Keratinocyte (primary cell): ENCODE measurements around the gene KLF8. TPM values are rescaled to one million over a fixed set of nuclear protein-coding genes. Genes with fewer than 3 reads are reported as not detected.

ENCODE experiments used
- DNase-seq: peaks from one replicate; pipeline ENCODE4 v3.0.0-alpha.2; 2011; ENCODE audit warnings: low read depth, missing footprints, low spot score
- FAIRE-seq: peaks from 2 replicates; lab custom pipeline; 2011; peaks lifted over from hg19 to GRCh38; lab: Jason Lieb, UNC
- H2AFZ ChIP-seq: 2 replicates; pipeline ENCODE4 v1.6.0; 2012; ENCODE audit warnings: low read length, control low read depth, inconsistent platforms; ENCODE audit not compliant: control insufficient read depth
- H3K27ac ChIP-seq: 2 replicates; pipeline ENCODE4 v1.5.1; 2011; ENCODE audit warnings: low read length; ENCODE audit not compliant: control insufficient read depth, insufficient read depth
- H3K27me3 ChIP-seq: 3 replicates; pipeline ENCODE4 v1.6.0; 2011; ENCODE audit warnings: low read length; ENCODE audit not compliant: control insufficient read depth, insufficient read depth; ENCODE audit errors: extremely low read depth
- H3K36me3 ChIP-seq, 2 experiments: 2 replicates in 1 of 2; 3 replicates in 1 of 2; pipeline ENCODE4 v1.5.1; 2011; ENCODE audit warnings: low read length in 2 of 2, mild to moderate bottlenecking in 1 of 2; ENCODE audit not compliant: control insufficient read depth in 2 of 2, insufficient read depth in 2 of 2; ENCODE audit errors: extremely low read depth in 1 of 2
- H3K4me1 ChIP-seq: 3 replicates; pipeline ENCODE4 v1.5.1; 2011; ENCODE audit warnings: low read length; ENCODE audit not compliant: control insufficient read depth, insufficient read depth; ENCODE audit errors: extremely low read depth
- H3K4me2 ChIP-seq: 3 replicates; pipeline ENCODE4 v1.6.0; 2011; ENCODE audit warnings: low read depth, low read length; ENCODE audit not compliant: control insufficient read depth, insufficient read depth; ENCODE audit errors: extremely low read depth
- H3K4me3 ChIP-seq, 3 experiments: fragments of 200-600 bp in 1 of 3; sonication (generic) in 1 of 3; 2 replicates in 2 of 3; 3 replicates in 1 of 3; pipeline ENCODE4 v1.5.1; 2011 to 2016; ENCODE audit warnings: low read length in 3 of 3, mild to moderate bottlenecking in 3 of 3, control low read depth in 2 of 3, inconsistent platforms in 1 of 3, low read depth in 1 of 3, mixed read lengths in 1 of 3, mixed run types in 1 of 3, moderate library complexity in 1 of 3; ENCODE audit not compliant: control insufficient read depth in 2 of 3, insufficient read depth in 2 of 3; ENCODE audit errors: extremely low read depth in 1 of 3
- H3K79me2 ChIP-seq: 2 replicates; pipeline ENCODE4 v1.6.0; 2012; ENCODE audit warnings: low read length; ENCODE audit not compliant: control insufficient read depth, insufficient read depth
- H3K9ac ChIP-seq: 3 replicates; pipeline ENCODE4 v1.6.0; 2011; ENCODE audit warnings: low read length; ENCODE audit not compliant: control insufficient read depth, insufficient read depth; ENCODE audit errors: extremely low read depth
- H3K9me1 ChIP-seq: 3 replicates; pipeline ENCODE4 v1.6.0; 2011; ENCODE audit warnings: low read length; ENCODE audit not compliant: control insufficient read depth, insufficient read depth; ENCODE audit errors: extremely low read depth
- H3K9me3 ChIP-seq: 2 replicates; pipeline ENCODE4 v1.5.1; 2012; ENCODE audit warnings: low read depth, low read length; ENCODE audit not compliant: control insufficient read depth
- H4K20me1 ChIP-seq: 3 replicates; pipeline ENCODE4 v1.6.0; 2011; ENCODE audit warnings: low read length; ENCODE audit not compliant: control insufficient read depth, insufficient read depth; ENCODE audit errors: extremely low read depth
- CTCF ChIP-seq, 3 experiments: IDR thresholded peaks in 1 of 3; conservative IDR thresholded peaks in 1 of 3; optimal IDR thresholded peaks in 1 of 3; 2 replicates in 2 of 3; 3 replicates in 1 of 3; pipeline versions ENCODE3 to v1.5.1; 2011; ENCODE audit warnings: low read length in 3 of 3, mild to moderate bottlenecking in 3 of 3, moderate library complexity in 2 of 3, control low read depth in 1 of 3, inconsistent platforms in 1 of 3; ENCODE audit not compliant: insufficient read depth in 2 of 3; ENCODE audit errors: extremely low read depth in 1 of 3
- EZH2 ChIP-seq: IDR thresholded peaks from one replicate; pipeline ENCODE4 v1.6.1; 2012; ENCODE audit warnings: inconsistent platforms, mild to moderate bottlenecking, low read length, moderate library complexity
- dilution Hi-C: fragments of 300-500 bp; cut with MboI; formaldehyde crosslinking; loops from one replicate; pipeline ENCODE4 v1.7.0; 2020; ENCODE audit warnings: low sequenced_read_pairs; ENCODE audit not compliant: extremely low pct_ligation_motif_present
- polyA plus RNA-seq, 5 experiments: library from polyadenylated mRNA; depleted of rRNA in 3 of 5; stranded (reverse) in 3 of 5; stranded (forward) in 1 of 5; unstranded in 1 of 5; fragments of >200 nt; gene quantifications; 1 replicate in 1 of 5; 2 replicates in 3 of 5; 3 replicates in 1 of 5; pipeline versions ENCODE4 v1.2.1 to v1.2.3, GENCODE V29; 2011 to 2012; ENCODE audit warnings: missing spikeins in 2 of 5, low read depth in 1 of 5, low replicate concordance in 1 of 5

Gene KLF8
- polyA plus RNA-seq, 1 donor (not counting 4 experiments of a cell fraction or from before 2014, with no cell fraction given), result 17.0 TPM

GRCh38 chrX:56228914-56229313, 3.2 kb upstream of the KLF8 start:
- FAIRE-seq, result no peak
- Histone ChIP-seq H3K4me1 (no peaks in the 10 kb centered on the region), H3K9me1 (no peaks in the 10 kb centered on the region), H2AFZ (no peak overlapping the region), H3K27ac (no peak overlapping the region), H3K9ac (no peak overlapping the region), H3K4me2 (no peak overlapping the region), H3K36me3 (no peaks in the 10 kb centered on the region), H3K9me3 (no peaks in the 10 kb centered on the region), H3K79me2 (no peaks in the 10 kb centered on the region), H3K4me3 (no peak overlapping the region), H4K20me1 (no peaks in the 10 kb centered on the region), H3K27me3 (no peaks in the 10 kb centered on the region)
- no peak for DNase-seq
- dilution Hi-C loops, result no loop called here
- TF ChIP-seq CTCF (optimal IDR thresholded peaks at IDR 0.05 in 1 of 3, IDR thresholded peaks at IDR 0.05 in 1 of 3, conservative IDR thresholded peaks at IDR 0.05 in 1 of 3; ENCODE audit: extremely low read depth in 1 of 3, insufficient read depth in 2 of 3, low read length in 3 of 3), result no peak
- no peak for TF ChIP-seq EZH2

- H3K9me3 ChIP-seq, result no peaks in the 10 kb centered on the region
- no peak overlapping the region for H3K9ac ChIP-seq
- H3K27ac ChIP-seq, result no peak overlapping the region
- H2AFZ ChIP-seq, result peak overlapping the region; percentile 7
- DNase-seq (no peak), FAIRE-seq (no peak)
- peaks cover 0 to 1% of the 10 kb centered on the region in 2 experiments for H3K36me3 ChIP-seq
- dilution Hi-C loops, result no loop called here
- H3K27me3 ChIP-seq, result no peaks in the 10 kb centered on the region
- H3K4me3 ChIP-seq, result no peak overlapping the region
- no peak for TF ChIP-seq CTCF (optimal IDR thresholded peaks at IDR 0.05 in 1 of 3, IDR thresholded peaks at IDR 0.05 in 1 of 3, conservative IDR thresholded peaks at IDR 0.05 in 1 of 3; ENCODE audit: extremely low read depth in 1 of 3, insufficient read depth in 2 of 3, low read length in 3 of 3)
- TF ChIP-seq EZH2, result no peak
- H3K4me1 ChIP-seq, result peaks cover 3% of the 10 kb centered on the region
- no peaks in the 10 kb centered on the region for H3K79me2 ChIP-seq
- no peaks in the 10 kb centered on the region for H3K9me1 ChIP-seq
- H4K20me1 ChIP-seq, result no peaks in the 10 kb centered on the region
- H3K4me2 ChIP-seq, result peak overlapping the region; percentile 61
Measured at GRCh38 chrX:56231537-56232090, 542 bp upstream of the KLF8 start.
